SU-DHL-6 (cell line): ENCODE results near the gene FAM83G.

ENCODE experiments used
- H2AFZ ChIP-seq: fragments of 200-600 bp; sonication (generic); 2 replicates; pipeline ENCODE4 v1.6.1; 2014; ENCODE audit warnings: low read depth, mild to moderate bottlenecking, moderate library complexity, mixed read lengths, antibody characterized with exemption, low read length; ENCODE audit not compliant: severe bottlenecking
- H3F3A ChIP-seq: fragments of 200-600 bp; shearing (Covaris generic); 2 replicates; pipeline ENCODE4 v1.6.0; 2016; ENCODE audit warnings: antibody characterized with exemption, mild to moderate bottlenecking; ENCODE audit not compliant: insufficient read depth
- H3K27ac ChIP-seq: fragments of 200-600 bp; sonication (generic); 2 replicates; pipeline ENCODE4 v1.5.1; 2016; ENCODE audit warnings: low read depth, mild to moderate bottlenecking, low read length, moderate library complexity, mixed read lengths
- H3K27me3 ChIP-seq: fragments of 200-600 bp; sonication (generic), shearing (Covaris generic); 2 replicates; pipeline ENCODE4 v1.6.0; 2014; ENCODE audit warnings: mild to moderate bottlenecking, low read length
- H3K36me3 ChIP-seq: fragments of 200-600 bp; sonication (generic); 2 replicates; pipeline ENCODE4 v1.6.1; 2014; ENCODE audit warnings: mild to moderate bottlenecking, low read length, mixed read lengths
- H3K4me2 ChIP-seq: fragments of 300-600, 200-600 bp; shearing (Covaris generic), sonication (generic); 2 replicates; pipeline ENCODE4 v1.6.0; 2014; ENCODE audit warnings: low read length, low read depth, mild to moderate bottlenecking; ENCODE audit not compliant: poor library complexity, severe bottlenecking
- H3K4me3 ChIP-seq: fragments of 200-600 bp; sonication (generic); 2 replicates; pipeline ENCODE4 v1.5.1; 2014; ENCODE audit warnings: antibody characterized with exemption, low read length, mild to moderate bottlenecking, mixed read lengths; ENCODE audit not compliant: insufficient read depth, poor library complexity, severe bottlenecking
- H3K79me2 ChIP-seq: fragments of 200-600 bp; sonication (generic); 2 replicates; pipeline ENCODE4 v1.6.1; 2014; ENCODE audit warnings: mild to moderate bottlenecking, low read length, moderate library complexity; ENCODE audit not compliant: insufficient read depth
- H3K9ac ChIP-seq: fragments of 200-600 bp; sonication (generic); 2 replicates; pipeline ENCODE4 v1.7.0; 2014; ENCODE audit warnings: mild to moderate bottlenecking, low read length
- H3K9me2 ChIP-seq: fragments of 200-600 bp; sonication (generic); replicated peaks from 2 replicates; pipeline ENCODE4 v1.6.1; 2014; ENCODE audit warnings: low read length; ENCODE audit not compliant: insufficient read depth
- H3K9me3 ChIP-seq: fragments of 200-600 bp; sonication (generic); 2 replicates; pipeline ENCODE4 v1.6.1; 2014; ENCODE audit warnings: low read length, mixed read lengths; ENCODE audit not compliant: insufficient read depth
- H4K20me1 ChIP-seq: fragments of 200-600 bp; sonication (generic); 2 replicates; pipeline ENCODE4 v1.6.1; 2014; ENCODE audit warnings: low read depth, mild to moderate bottlenecking, antibody characterized with exemption, low read length, moderate library complexity, mixed read lengths
- EZH2phosphoT487 ChIP-seq: fragments of 200-600 bp; sonication (generic), shearing (Covaris generic); conservative IDR thresholded peaks from 2 replicates; pipeline ENCODE4 v1.6.1; 2018; ENCODE audit warnings: mild to moderate bottlenecking, antibody characterized with exemption, low read length, moderate library complexity, mixed read lengths
- TF ChIP-seq, protein P1 (sequence below): fragments of 200-600 bp; sonication (generic); IDR thresholded peaks from one replicate; pipeline ENCODE4 v1.5.1; 2017; ENCODE audit warnings: antibody characterized with exemption, mild to moderate bottlenecking, low read length, moderate library complexity; ENCODE audit not compliant: insufficient read depth, poor library complexity, severe bottlenecking

Gene FAM83G

DNA sequence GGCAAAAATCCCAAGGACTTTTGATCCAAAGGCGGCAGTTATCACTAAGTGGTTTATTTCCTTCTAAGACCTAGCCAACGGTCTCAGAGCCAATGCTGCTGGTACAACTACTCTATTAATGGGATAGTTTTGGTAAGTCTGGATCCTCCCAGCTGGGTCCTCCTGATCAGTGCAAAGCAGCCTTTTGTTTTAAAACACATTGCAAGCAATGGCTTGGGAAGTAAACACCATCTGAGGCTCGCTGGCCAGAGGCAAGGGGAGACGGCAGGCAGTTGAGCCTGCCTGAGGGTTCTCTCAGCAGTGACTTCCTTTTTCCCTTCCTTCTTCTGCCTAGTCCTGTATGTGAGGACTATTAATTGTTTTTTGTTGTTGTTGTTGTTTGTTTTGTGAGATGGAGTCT, 54.2 kb downstream of the FAM83G start:
- Histone ChIP-seq H3K27ac (no peak overlapping the region), H3K9ac (no peak overlapping the region), H2AFZ (no peak overlapping the region), H3F3A (no peaks in the 10 kb centered on the region), H3K4me2 (no peak overlapping the region), H3K36me3 (no peaks in the 10 kb centered on the region), H4K20me1 (no peaks in the 10 kb centered on the region), H3K27me3 (no peaks in the 10 kb centered on the region), H3K79me2 (no peaks in the 10 kb centered on the region), H3K9me3 (no peaks in the 10 kb centered on the region), H3K4me3 (no peak overlapping the region), H3K9me2 (no peaks in the 10 kb centered on the region)
- TF ChIP-seq, protein P1, sequence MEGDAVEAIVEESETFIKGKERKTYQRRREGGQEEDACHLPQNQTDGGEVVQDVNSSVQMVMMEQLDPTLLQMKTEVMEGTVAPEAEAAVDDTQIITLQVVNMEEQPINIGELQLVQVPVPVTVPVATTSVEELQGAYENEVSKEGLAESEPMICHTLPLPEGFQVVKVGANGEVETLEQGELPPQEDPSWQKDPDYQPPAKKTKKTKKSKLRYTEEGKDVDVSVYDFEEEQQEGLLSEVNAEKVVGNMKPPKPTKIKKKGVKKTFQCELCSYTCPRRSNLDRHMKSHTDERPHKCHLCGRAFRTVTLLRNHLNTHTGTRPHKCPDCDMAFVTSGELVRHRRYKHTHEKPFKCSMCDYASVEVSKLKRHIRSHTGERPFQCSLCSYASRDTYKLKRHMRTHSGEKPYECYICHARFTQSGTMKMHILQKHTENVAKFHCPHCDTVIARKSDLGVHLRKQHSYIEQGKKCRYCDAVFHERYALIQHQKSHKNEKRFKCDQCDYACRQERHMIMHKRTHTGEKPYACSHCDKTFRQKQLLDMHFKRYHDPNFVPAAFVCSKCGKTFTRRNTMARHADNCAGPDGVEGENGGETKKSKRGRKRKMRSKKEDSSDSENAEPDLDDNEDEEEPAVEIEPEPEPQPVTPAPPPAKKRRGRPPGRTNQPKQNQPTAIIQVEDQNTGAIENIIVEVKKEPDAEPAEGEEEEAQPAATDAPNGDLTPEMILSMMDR = no peak
- TF ChIP-seq EZH2phosphoT487 = no peak

GRCh38 chr17:18949566-18949965, 55.0 kb downstream of the FAM83G start:
- no peaks in the 10 kb centered on the region for H4K20me1 ChIP-seq

GRCh38 chr17:18948476-18949006, 56.0 kb downstream of the FAM83G start:
- no peak overlapping the region for H2AFZ ChIP-seq
- H3K4me2 ChIP-seq = no peak overlapping the region
- H3K9me2 ChIP-seq = no peaks in the 10 kb centered on the region
- no peak overlapping the region for H3K4me3 ChIP-seq
- H4K20me1 ChIP-seq = no peaks in the 10 kb centered on the region
- H3K27me3 ChIP-seq = no peaks in the 10 kb centered on the region
- no peaks in the 10 kb centered on the region for H3K79me2 ChIP-seq
- H3K9me3 ChIP-seq = no peaks in the 10 kb centered on the region
- H3K36me3 ChIP-seq = no peaks in the 10 kb centered on the region
- TF ChIP-seq EZH2phosphoT487 = no peak
- TF ChIP-seq, protein P1 = no peak
- no peak overlapping the region for H3K9ac ChIP-seq
- no peaks in the 10 kb centered on the region for H3F3A ChIP-seq
- H3K27ac ChIP-seq = no peak overlapping the region

More at GRCh38 chr17:18949566-18949965, 55.0 kb downstream of the FAM83G start:
- H2AFZ ChIP-seq = no peak overlapping the region
- H3K27ac ChIP-seq = no peak overlapping the region
- no peak overlapping the region for H3K9ac ChIP-seq
- H3K4me3 ChIP-seq = no peak overlapping the region
- TF ChIP-seq, protein P1 = no peak
- no peak for TF ChIP-seq EZH2phosphoT487
- H3K9me3 ChIP-seq = no peaks in the 10 kb centered on the region
- no peak overlapping the region for H3K4me2 ChIP-seq
- no peaks in the 10 kb centered on the region for H3K36me3 ChIP-seq
- no peaks in the 10 kb centered on the region for H3K9me2 ChIP-seq
- H3K79me2 ChIP-seq = no peaks in the 10 kb centered on the region
- no peaks in the 10 kb centered on the region for H3F3A ChIP-seq
- no peaks in the 10 kb centered on the region for H3K27me3 ChIP-seq
